Caco-2 (cell line): ENCODE data around the gene TRAK1. TPM values are rescaled to one million over a fixed set of nuclear protein-coding genes. Genes with fewer than 3 reads are reported as not detected.

Experiments
- BruUV-seq: library from RNA; stranded (reverse); fragments of 400-500 nt; replicated peaks from 2 replicates; lab custom pipeline; 2021; lab: Mats Ljungman, UMichigan
- CTCF ChIA-PET: fragments of 300-600 bp; sonication (Branson Sonifier 250); formaldehyde crosslinking; loops from one replicate; lab custom pipeline; 2022; ENCODE audit warnings: antibody characterized with exemption; lab: Charles Lee
- POLR2A ChIA-PET: fragments of 300-600 bp; sonication (Branson Sonifier 250); formaldehyde crosslinking; loops from one replicate; lab custom pipeline; 2022; ENCODE audit warnings: antibody characterized with exemption; lab: Charles Lee
- DNase-seq, 2 experiments: peaks; one replicate each; pipeline versions ENCODE4 v3.0.0 to v3.0.0-alpha.2; 2020 to 2022
- H3K27me3 ChIP-seq: replicated peaks from 2 replicates; pipeline ENCODE4 v1.6.0; 2011; ENCODE audit warnings: low read length; ENCODE audit not compliant: control insufficient read depth, insufficient read depth
- H3K36me3 ChIP-seq: 2 replicates; pipeline ENCODE4 v1.5.1; 2011; ENCODE audit warnings: low read length; ENCODE audit not compliant: control insufficient read depth, insufficient read depth
- H3K4me1 ChIP-seq: fragments of 250-450 bp; sonication (Bioruptor Pico); 2 replicates; pipeline ENCODE4 v1.5.1; 2020; ENCODE audit warnings: mild to moderate bottlenecking
- H3K4me3 ChIP-seq: 2 replicates; pipeline ENCODE4 v1.5.1; 2011; ENCODE audit warnings: low read depth, mild to moderate bottlenecking, control low read depth, low read length
- H3K9me3 ChIP-seq: fragments of 250-450 bp; sonication (Bioruptor Pico); 2 replicates; pipeline ENCODE4 v1.5.1; 2020; ENCODE audit warnings: mild to moderate bottlenecking, moderate library complexity
- H3K27ac Mint-ChIP-seq: one replicate; pipeline ENCODE4 v1.8.0; 2022; ENCODE audit warnings: mixed read lengths; ENCODE audit not compliant: unreplicated experiment
- H3K27me3 Mint-ChIP-seq: one replicate; pipeline ENCODE4 v1.8.0; 2022; ENCODE audit warnings: mixed read lengths; ENCODE audit not compliant: insufficient read depth, unreplicated experiment
- H3K36me3 Mint-ChIP-seq: one replicate; pipeline ENCODE4 v1.8.0; 2022; ENCODE audit warnings: mild to moderate bottlenecking, mixed read lengths; ENCODE audit not compliant: insufficient read depth, unreplicated experiment
- H3K4me1 Mint-ChIP-seq: one replicate; pipeline ENCODE4 v1.8.0; 2022; ENCODE audit warnings: low read depth, mixed read lengths; ENCODE audit not compliant: unreplicated experiment
- H3K4me3 Mint-ChIP-seq: one replicate; pipeline ENCODE4 v1.8.0; 2022; ENCODE audit warnings: mild to moderate bottlenecking, moderate library complexity, mixed read lengths; ENCODE audit not compliant: unreplicated experiment
- H3K9me3 Mint-ChIP-seq: one replicate; pipeline ENCODE4 v1.8.0; 2022; ENCODE audit warnings: mixed read lengths; ENCODE audit not compliant: unreplicated experiment
- intact Hi-C: fragments of 100-400 bp; cut with micrococcal nuclease; formaldehyde crosslinking; loops from one replicate; pipeline ENCODE4 v1.10.0; 2022; ENCODE audit not compliant: unreplicated experiment
- total RNA-seq: library from RNA; stranded (reverse); gene quantifications from 2 replicates; pipeline ENCODE4 v1.2.3, GENCODE V29; 2022
- TF ChIP-seq, protein P1 (sequence below), 2 experiments: fragments of 200-600 bp in 1 of 2; IDR thresholded peaks; 1 replicate in 1 of 2; 2 replicates in 1 of 2; pipeline versions ENCODE4 v1.5.1 to v1.8.0; 2011 to 2022; ENCODE audit warnings: antibody characterized with exemption in 1 of 2, control low read depth in 1 of 2, inconsistent platforms in 1 of 2, low read depth in 1 of 2, low read length in 1 of 2, mild to moderate bottlenecking in 1 of 2, moderate library complexity in 1 of 2; ENCODE audit not compliant: insufficient read depth in 1 of 2, severe bottlenecking in 1 of 2, unreplicated experiment in 1 of 2

TRAK1 gene
- total RNA-seq, 1 experiment from 2014 or later: 33.3 TPM

DNA sequence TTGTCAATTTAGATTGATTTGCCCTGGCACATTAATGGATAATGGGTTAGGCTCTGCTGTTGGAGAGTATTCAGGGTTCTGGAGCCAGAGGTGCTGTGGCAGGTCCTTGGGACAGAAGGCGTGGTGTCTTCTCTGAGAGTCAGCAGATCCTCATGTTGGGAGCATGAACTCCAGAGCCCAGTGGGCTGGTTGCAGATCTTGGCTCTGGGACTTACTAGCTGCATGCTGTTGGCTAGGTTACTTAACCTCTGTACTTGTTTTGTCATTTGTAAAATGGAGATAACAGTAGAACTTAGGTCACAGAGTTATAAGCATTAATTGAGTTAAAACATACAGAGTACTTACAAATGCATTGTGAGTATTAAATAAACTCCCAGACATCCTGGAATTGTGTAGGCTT, 97.2 kb downstream of the TRAK1 start:
- Mint-ChIP-seq H3K27ac (peak overlapping the region; percentile 8), H3K9me3 (no peaks in the 10 kb centered on the region)

GRCh38 chr3:42189001-42189460, 97.9 kb downstream of the TRAK1 start:
- Mint-ChIP-seq H3K9me3 (no peaks in the 10 kb centered on the region), H3K4me3 (no peak overlapping the region), H3K36me3 (peaks cover 43% of the 10 kb centered on the region), H3K4me1 (no peaks in the 10 kb centered on the region), H3K27ac (no peak overlapping the region), H3K27me3 (no peaks in the 10 kb centered on the region)
- Histone ChIP-seq H3K27me3 (no peaks in the 10 kb centered on the region), H3K4me3 (no peak overlapping the region), H3K9me3 (no peaks in the 10 kb centered on the region), H3K4me1 (peaks cover 7% of the 10 kb centered on the region), H3K36me3 (peaks cover 6% of the 10 kb centered on the region)
- POLR2A ChIA-PET: no interaction called here
- CTCF ChIA-PET: interaction anchor here (1.1 to 5.2 kb wide), 2 partner anchors 8 to 70 kb away, joined by 3 to 183 read pairs; no protein-coding TSS in a partner anchor
- intact Hi-C loops: no loop called here
- no peak for DNase-seq
- BruUV-seq: no TSS peak
- TF ChIP-seq, protein P1, sequence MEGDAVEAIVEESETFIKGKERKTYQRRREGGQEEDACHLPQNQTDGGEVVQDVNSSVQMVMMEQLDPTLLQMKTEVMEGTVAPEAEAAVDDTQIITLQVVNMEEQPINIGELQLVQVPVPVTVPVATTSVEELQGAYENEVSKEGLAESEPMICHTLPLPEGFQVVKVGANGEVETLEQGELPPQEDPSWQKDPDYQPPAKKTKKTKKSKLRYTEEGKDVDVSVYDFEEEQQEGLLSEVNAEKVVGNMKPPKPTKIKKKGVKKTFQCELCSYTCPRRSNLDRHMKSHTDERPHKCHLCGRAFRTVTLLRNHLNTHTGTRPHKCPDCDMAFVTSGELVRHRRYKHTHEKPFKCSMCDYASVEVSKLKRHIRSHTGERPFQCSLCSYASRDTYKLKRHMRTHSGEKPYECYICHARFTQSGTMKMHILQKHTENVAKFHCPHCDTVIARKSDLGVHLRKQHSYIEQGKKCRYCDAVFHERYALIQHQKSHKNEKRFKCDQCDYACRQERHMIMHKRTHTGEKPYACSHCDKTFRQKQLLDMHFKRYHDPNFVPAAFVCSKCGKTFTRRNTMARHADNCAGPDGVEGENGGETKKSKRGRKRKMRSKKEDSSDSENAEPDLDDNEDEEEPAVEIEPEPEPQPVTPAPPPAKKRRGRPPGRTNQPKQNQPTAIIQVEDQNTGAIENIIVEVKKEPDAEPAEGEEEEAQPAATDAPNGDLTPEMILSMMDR (IDR thresholded peaks at IDR 0.05; ENCODE audit: insufficient read depth in 1 of 2, low read depth in 1 of 2, low read length in 1 of 2, severe bottlenecking in 1 of 2, unreplicated experiment in 1 of 2): no peak

More for the DNA sequence above, 97.2 kb downstream of the TRAK1 start:
- ChIA-PET POLR2A (no interaction called here), CTCF (interaction anchor here (5.2 kb wide), 1 partner anchor 69 kb away, joined by 183 read pairs; no protein-coding TSS in a partner anchor)
- H3K9me3 ChIP-seq: no peaks in the 10 kb centered on the region
- intact Hi-C loops: no loop called here
- BruUV-seq: no TSS peak
- Mint-ChIP-seq H3K4me1 (no peaks in the 10 kb centered on the region), H3K4me3 (no peak overlapping the region), H3K36me3 (peaks cover 38% of the 10 kb centered on the region), H3K27me3 (no peaks in the 10 kb centered on the region)
- peaks cover 6% of the 10 kb centered on the region for H3K36me3 ChIP-seq
- no peak for DNase-seq
- no peak overlapping the region for H3K4me3 ChIP-seq
- no peaks in the 10 kb centered on the region for H3K27me3 ChIP-seq
- H3K4me1 ChIP-seq: peaks cover 7% of the 10 kb centered on the region
- TF ChIP-seq, protein P1 (IDR thresholded peaks at IDR 0.05; ENCODE audit: insufficient read depth in 1 of 2, low read depth in 1 of 2, low read length in 1 of 2, severe bottlenecking in 1 of 2, unreplicated experiment in 1 of 2): no peak

DNA sequence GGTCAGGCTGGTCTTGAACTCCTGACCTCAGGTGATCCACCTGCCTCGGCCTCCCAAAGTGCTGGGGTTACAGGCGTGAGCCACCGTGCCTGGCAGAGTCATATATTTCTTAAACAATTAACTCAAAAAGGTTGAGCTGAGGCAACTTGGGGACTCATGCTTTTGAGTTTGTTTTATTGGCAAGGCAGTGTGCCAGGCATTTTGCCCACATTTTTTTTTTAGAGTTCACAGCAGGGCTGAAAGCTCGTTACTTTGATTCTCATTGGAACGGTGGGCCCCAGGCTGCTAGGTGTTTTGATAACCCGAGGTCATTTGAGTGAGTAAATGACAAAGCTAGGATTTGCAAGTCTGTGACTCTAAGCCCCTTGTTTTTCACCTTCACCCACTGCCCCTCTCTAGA, 98.6 kb downstream of the TRAK1 start:
- intact Hi-C loops: loop anchor here (2.0 kb wide), 1 partner anchor 25 kb away; no protein-coding TSS in a partner anchor
- CTCF ChIA-PET: interaction anchor here (1.1 to 5.2 kb wide), 3 partner anchors 9 to 71 kb away, joined by 3 to 183 read pairs (median 32); no protein-coding TSS in a partner anchor
- no peaks in the 10 kb centered on the region for H3K9me3 Mint-ChIP-seq
- peak overlapping the region; percentile 28 for H3K27ac Mint-ChIP-seq
- POLR2A ChIA-PET: no interaction called here
- H3K4me3 Mint-ChIP-seq: no peak overlapping the region
- no peaks in the 10 kb centered on the region for H3K4me1 Mint-ChIP-seq
- H3K4me3 ChIP-seq: no peak overlapping the region
- no peaks in the 10 kb centered on the region for H3K27me3 ChIP-seq
- DNase-seq: no peak
- no peaks in the 10 kb centered on the region for H3K27me3 Mint-ChIP-seq
- no TSS peak for BruUV-seq
- H3K9me3 ChIP-seq: no peaks in the 10 kb centered on the region
- peaks cover 7% of the 10 kb centered on the region for H3K36me3 ChIP-seq
- TF ChIP-seq, protein P1 (IDR thresholded peaks at IDR 0.05; ENCODE audit: insufficient read depth in 1 of 2, low read depth in 1 of 2, low read length in 1 of 2, severe bottlenecking in 1 of 2, unreplicated experiment in 1 of 2): no peak
- H3K4me1 ChIP-seq: peaks cover 7% of the 10 kb centered on the region
- peaks cover 50% of the 10 kb centered on the region for H3K36me3 Mint-ChIP-seq
